ENCODE results near the gene SPAG16.

DNA sequence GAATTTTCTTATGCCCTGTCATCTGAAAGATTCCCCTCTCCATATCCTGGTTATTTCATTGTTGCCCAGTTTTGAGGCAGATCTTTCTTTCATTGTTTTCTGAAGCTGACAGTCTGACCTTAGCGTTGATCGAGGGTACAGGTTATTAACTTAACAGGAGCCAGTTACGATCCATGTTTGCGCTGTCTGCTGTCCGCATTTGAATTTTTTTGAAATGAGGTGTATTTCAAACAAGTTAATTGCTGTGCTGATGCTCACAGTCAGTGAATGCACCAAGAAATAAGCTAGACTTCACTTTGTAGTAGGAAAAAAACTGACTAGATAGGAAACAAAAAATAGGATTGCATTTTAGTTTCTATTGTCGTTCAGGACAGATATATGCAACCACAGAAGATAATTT is 34.8 kb upstream of the SPAG16 start:
- TF ChIP-seq, protein P1, sequence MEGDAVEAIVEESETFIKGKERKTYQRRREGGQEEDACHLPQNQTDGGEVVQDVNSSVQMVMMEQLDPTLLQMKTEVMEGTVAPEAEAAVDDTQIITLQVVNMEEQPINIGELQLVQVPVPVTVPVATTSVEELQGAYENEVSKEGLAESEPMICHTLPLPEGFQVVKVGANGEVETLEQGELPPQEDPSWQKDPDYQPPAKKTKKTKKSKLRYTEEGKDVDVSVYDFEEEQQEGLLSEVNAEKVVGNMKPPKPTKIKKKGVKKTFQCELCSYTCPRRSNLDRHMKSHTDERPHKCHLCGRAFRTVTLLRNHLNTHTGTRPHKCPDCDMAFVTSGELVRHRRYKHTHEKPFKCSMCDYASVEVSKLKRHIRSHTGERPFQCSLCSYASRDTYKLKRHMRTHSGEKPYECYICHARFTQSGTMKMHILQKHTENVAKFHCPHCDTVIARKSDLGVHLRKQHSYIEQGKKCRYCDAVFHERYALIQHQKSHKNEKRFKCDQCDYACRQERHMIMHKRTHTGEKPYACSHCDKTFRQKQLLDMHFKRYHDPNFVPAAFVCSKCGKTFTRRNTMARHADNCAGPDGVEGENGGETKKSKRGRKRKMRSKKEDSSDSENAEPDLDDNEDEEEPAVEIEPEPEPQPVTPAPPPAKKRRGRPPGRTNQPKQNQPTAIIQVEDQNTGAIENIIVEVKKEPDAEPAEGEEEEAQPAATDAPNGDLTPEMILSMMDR (IDR thresholded peaks at IDR 0.05 in 2 of 3, conservative IDR thresholded peaks at IDR 0.05 in 1 of 3; ENCODE audit: borderline replicate concordance in 1 of 3, insufficient read depth in 1 of 3, low read depth in 2 of 3, low read length in 2 of 3) = no peak
- TF ChIP-seq EZH2phosphoT487 (IDR thresholded peaks at IDR 0.05; ENCODE audit: borderline replicate concordance) (no peak), RAD21 (IDR thresholded peaks at IDR 0.05; ENCODE audit: low read depth) (no peak), SIN3A (IDR thresholded peaks at IDR 0.05; ENCODE audit: low read depth) (no peak), POLR2AphosphoS5 (IDR thresholded peaks at IDR 0.05; ENCODE audit: low read depth, low read length) (no peak)
